ENCODE results near the gene ZNF213. TPM values are rescaled to one million over a fixed set of nuclear protein-coding genes. Genes with fewer than 3 reads are reported as not detected.

The ZNF213 gene
- total RNA-seq, 1 experiment from 2014 or later: 5.3 TPM

DNA sequence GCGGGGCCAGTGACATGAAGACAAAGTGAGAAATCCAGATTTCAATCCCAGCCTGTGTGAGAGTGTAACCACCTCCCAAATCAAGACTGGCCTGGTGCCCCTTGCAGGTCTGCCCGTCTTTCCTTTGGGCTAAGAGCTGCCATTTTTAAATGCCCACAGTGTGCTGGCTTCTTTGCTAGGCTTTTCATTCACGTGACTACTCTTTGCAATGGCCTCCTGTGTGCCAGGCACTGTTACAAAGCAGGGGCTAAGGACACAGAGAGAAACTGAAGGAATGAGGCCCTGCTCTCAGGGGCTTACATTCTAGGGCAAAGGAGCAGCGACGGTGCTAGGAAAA lies 35.5 kb upstream of the ZNF213 start:
- no TSS peak for BruUV-seq (replicated peaks)
- Mint-ChIP-seq H3K4me1 (ENCODE audit: low read depth, unreplicated experiment) (peaks cover 14% of the 10 kb centered on the region), H3K9me3 (ENCODE audit: unreplicated experiment) (no peaks in the 10 kb centered on the region), H3K27me3 (ENCODE audit: insufficient read depth, unreplicated experiment) (no peaks in the 10 kb centered on the region), H3K36me3 (ENCODE audit: insufficient read depth, unreplicated experiment) (no peaks in the 10 kb centered on the region), H3K27ac (ENCODE audit: unreplicated experiment) (no peak overlapping the region), H3K4me3 (ENCODE audit: unreplicated experiment) (no peak overlapping the region)
- DNase-seq: no peak
- Histone ChIP-seq H3K4me3 (ENCODE audit: low read depth, low read length) (no peak overlapping the region), H3K36me3 (ENCODE audit: control insufficient read depth, insufficient read depth, low read length) (no peaks in the 10 kb centered on the region), H3K4me1 (peaks cover 10% of the 10 kb centered on the region), H3K27me3 (replicated peaks; ENCODE audit: control insufficient read depth, insufficient read depth, low read length) (no peaks in the 10 kb centered on the region), H3K9me3 (no peaks in the 10 kb centered on the region)
- TF ChIP-seq, protein P1, sequence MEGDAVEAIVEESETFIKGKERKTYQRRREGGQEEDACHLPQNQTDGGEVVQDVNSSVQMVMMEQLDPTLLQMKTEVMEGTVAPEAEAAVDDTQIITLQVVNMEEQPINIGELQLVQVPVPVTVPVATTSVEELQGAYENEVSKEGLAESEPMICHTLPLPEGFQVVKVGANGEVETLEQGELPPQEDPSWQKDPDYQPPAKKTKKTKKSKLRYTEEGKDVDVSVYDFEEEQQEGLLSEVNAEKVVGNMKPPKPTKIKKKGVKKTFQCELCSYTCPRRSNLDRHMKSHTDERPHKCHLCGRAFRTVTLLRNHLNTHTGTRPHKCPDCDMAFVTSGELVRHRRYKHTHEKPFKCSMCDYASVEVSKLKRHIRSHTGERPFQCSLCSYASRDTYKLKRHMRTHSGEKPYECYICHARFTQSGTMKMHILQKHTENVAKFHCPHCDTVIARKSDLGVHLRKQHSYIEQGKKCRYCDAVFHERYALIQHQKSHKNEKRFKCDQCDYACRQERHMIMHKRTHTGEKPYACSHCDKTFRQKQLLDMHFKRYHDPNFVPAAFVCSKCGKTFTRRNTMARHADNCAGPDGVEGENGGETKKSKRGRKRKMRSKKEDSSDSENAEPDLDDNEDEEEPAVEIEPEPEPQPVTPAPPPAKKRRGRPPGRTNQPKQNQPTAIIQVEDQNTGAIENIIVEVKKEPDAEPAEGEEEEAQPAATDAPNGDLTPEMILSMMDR (IDR thresholded peaks at IDR 0.05; ENCODE audit: insufficient read depth in 1 of 2, low read depth in 1 of 2, low read length in 1 of 2, severe bottlenecking in 1 of 2, unreplicated experiment in 1 of 2): no peak
- ChIA-PET CTCF (interaction anchor here (1.2 to 2.3 kb wide), 3 partner anchors 30 to 41 kb away, joined by 3 to 7 read pairs (median 6); no protein-coding TSS in a partner anchor), POLR2A (no interaction called here)
- intact Hi-C loops (cut with micrococcal nuclease; ENCODE audit: unreplicated experiment): no loop called here

DNA sequence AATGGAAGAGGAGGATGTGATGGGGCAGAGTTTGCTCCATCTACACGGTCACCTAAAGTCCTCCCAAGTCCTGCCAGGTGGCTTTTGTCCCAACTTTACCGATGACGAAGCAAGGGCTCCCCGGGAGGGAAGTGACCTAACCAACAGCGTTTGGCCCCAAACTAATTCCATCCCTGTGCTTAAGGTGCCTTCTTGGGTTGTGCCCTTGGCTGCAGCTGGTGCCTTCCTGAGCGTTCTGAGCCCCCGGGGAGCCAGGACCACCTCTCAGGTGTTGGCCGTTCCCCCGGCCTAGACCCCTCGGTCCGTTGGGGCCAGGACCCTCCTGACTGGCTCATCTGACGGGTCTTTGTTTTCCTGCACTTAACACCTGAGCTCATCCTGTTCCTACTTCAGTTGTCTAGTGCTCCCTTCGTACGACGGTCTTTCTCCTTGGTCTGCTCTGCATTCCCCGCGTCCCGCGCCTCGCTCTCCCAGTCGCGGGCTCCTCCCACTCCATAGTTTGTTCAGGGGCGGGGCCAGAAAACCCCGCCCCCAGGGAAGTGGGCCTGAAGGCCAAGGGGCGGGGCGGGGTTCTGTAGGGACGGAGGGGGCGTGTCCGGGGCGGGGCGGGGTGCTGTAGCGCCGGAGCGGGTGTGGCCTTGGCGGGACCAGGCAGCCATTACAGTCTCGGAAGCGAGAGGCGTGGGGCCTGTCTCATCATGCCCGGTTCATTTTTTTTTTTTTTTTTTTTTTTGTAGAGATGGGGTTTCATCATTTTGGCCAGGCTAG lies 34.9 kb upstream of the ZNF213 start:
- BruUV-seq (replicated peaks): no TSS peak
- H3K4me1 Mint-ChIP-seq (ENCODE audit: low read depth, unreplicated experiment): peaks cover 14% of the 10 kb centered on the region
- peak overlapping the region; percentile 67 for H3K4me3 Mint-ChIP-seq (ENCODE audit: unreplicated experiment)
- H3K36me3 ChIP-seq (ENCODE audit: control insufficient read depth, insufficient read depth, low read length): no peaks in the 10 kb centered on the region
- intact Hi-C loops (cut with micrococcal nuclease; ENCODE audit: unreplicated experiment): loop anchor here (2.0 kb wide), 1 partner anchor 35 kb away; the partner anchor contains the start of gene ZNF213
- no peaks in the 10 kb centered on the region for H3K9me3 Mint-ChIP-seq (ENCODE audit: unreplicated experiment)
- H3K27me3 ChIP-seq (replicated peaks; ENCODE audit: control insufficient read depth, insufficient read depth, low read length): no peaks in the 10 kb centered on the region
- TF ChIP-seq, protein P1 (IDR thresholded peaks at IDR 0.05; ENCODE audit: insufficient read depth in 1 of 2, low read depth in 1 of 2, low read length in 1 of 2, severe bottlenecking in 1 of 2, unreplicated experiment in 1 of 2): no peak
- ChIA-PET CTCF (interaction anchor here (1.2 to 2.3 kb wide), 2 partner anchors 29 to 42 kb away, joined by 3 to 6 read pairs; no protein-coding TSS in a partner anchor), POLR2A (no interaction called here)
- H3K9me3 ChIP-seq: no peaks in the 10 kb centered on the region
- peaks cover 10% of the 10 kb centered on the region for H3K4me1 ChIP-seq
- H3K27ac Mint-ChIP-seq (ENCODE audit: unreplicated experiment): peak overlapping the region; percentile 53
- no peak overlapping the region for H3K4me3 ChIP-seq (ENCODE audit: low read depth, low read length)
- peak; percentile 93 to 94 for DNase-seq
- H3K36me3 Mint-ChIP-seq (ENCODE audit: insufficient read depth, unreplicated experiment): no peaks in the 10 kb centered on the region
- H3K27me3 Mint-ChIP-seq (ENCODE audit: insufficient read depth, unreplicated experiment): no peaks in the 10 kb centered on the region

DNA sequence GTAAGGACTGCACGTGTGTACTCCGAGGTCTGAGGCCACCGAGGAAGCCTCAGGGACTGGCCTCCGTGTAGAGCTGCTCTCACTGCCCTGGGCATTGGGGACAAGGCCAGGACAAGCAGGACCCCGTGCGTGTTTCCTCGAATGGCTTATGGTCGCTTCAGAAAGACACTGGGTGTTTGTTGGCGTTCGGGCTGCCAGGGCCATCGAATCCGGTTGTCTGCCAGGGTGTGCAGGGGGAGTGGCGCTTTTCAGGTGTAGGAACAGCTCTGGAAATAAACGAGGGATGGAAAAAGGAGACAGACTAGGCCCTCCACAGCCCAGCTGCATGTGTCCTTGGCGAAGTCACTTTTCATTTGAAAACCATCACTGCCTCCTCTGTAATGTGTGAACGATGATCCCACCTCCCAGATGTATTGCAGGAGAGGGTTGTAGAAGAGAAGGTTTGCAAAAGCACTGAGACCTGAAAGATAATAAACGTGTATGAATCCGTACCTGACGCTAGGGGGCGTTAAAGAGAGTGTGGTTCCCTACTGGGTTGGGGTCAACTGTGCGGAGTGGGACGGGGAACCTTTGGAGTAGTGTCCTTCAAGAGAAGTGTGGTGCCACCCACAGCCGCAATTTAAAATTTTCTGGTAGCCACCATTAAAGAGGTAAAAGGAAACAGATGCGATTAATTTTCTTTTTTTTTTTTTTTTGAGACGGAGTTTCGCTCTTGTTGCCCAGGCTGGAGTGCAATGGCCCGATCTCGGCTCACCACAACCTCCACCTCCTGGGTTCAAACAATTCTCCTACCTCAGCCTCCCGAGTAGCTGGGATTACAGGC lies 33.6 kb upstream of the ZNF213 start:
- no peaks in the 10 kb centered on the region for H3K27me3 ChIP-seq (replicated peaks; ENCODE audit: control insufficient read depth, insufficient read depth, low read length)
- intact Hi-C loops (cut with micrococcal nuclease; ENCODE audit: unreplicated experiment): loop anchor here (2.0 kb wide), 1 partner anchor 34 kb away; the partner anchor contains the start of gene ZNF213
- H3K27ac Mint-ChIP-seq (ENCODE audit: unreplicated experiment): peak overlapping the region; percentile 10
- no TSS peak for BruUV-seq (replicated peaks)
- H3K9me3 Mint-ChIP-seq (ENCODE audit: unreplicated experiment): no peaks in the 10 kb centered on the region
- H3K36me3 Mint-ChIP-seq (ENCODE audit: insufficient read depth, unreplicated experiment): no peaks in the 10 kb centered on the region
- H3K36me3 ChIP-seq (ENCODE audit: control insufficient read depth, insufficient read depth, low read length): no peaks in the 10 kb centered on the region
- peak overlapping the region; percentile 29 for H3K4me3 Mint-ChIP-seq (ENCODE audit: unreplicated experiment)
- TF ChIP-seq, protein P1 (IDR thresholded peaks at IDR 0.05; ENCODE audit: insufficient read depth in 1 of 2, low read depth in 1 of 2, low read length in 1 of 2, severe bottlenecking in 1 of 2, unreplicated experiment in 1 of 2): peak; percentile 46 to 59
- peaks cover 10% of the 10 kb centered on the region for H3K4me1 ChIP-seq
- DNase-seq: peak in 1 of 2 experiments; percentile 50
- peaks cover 14% of the 10 kb centered on the region for H3K4me1 Mint-ChIP-seq (ENCODE audit: low read depth, unreplicated experiment)
- no peaks in the 10 kb centered on the region for H3K9me3 ChIP-seq
- POLR2A ChIA-PET: interaction anchor here (0.6 kb wide), 1 partner anchor 1393 kb away, joined by 3 read pairs; no protein-coding TSS in a partner anchor
- H3K4me3 ChIP-seq (ENCODE audit: low read depth, low read length): no peak overlapping the region
- H3K27me3 Mint-ChIP-seq (ENCODE audit: insufficient read depth, unreplicated experiment): no peaks in the 10 kb centered on the region
- CTCF ChIA-PET: interaction anchor here (0.6 kb wide), 1 partner anchor 1053 kb away, joined by 3 read pairs; no protein-coding TSS in a partner anchor
